Measurements from ENCODE around the gene CAPG. TPM values are rescaled to one million over a fixed set of nuclear protein-coding genes. Genes with fewer than 3 reads are reported as not detected.
"Not testable (repeated sequence)": the region's sequence is repeated elsewhere in the genome, so short reads cannot be mapped to it uniquely, and the experiment has no call there.

CAPG gene
- total RNA-seq, 1 donor from 2014 or later: 3.4 TPM

DNA sequence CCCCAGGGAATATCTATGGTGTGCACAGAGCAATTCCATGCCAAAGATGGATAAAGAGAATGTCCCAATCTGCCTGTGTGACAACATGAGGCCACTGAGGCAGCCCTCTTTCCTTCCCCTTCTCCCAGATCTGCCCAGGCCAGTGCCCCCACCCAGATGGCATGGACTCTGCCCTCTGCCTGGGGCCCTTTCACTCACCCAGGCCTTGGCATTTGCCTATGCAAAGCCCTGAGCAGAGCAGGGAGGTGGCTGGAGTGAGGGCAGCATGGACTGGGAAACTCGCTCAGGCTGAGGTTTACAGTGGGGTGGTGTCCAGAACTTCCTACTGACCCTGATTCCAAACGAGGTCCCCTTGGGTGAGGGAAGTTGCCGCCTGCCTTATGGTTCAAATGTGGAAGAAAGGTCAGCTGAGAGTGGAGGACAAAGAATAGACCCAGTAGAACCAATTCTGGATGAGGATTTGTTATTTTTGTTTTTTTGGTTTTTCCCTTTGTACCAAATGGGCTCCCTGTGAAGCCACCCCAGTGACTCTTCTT, 17.2 kb upstream of the CAPG start:
- intact Hi-C loops (cut with DNase I): no loop called here
- DNase-seq (no peak), ATAC-seq (ENCODE audit: poor library complexity) (no peak)

DNA sequence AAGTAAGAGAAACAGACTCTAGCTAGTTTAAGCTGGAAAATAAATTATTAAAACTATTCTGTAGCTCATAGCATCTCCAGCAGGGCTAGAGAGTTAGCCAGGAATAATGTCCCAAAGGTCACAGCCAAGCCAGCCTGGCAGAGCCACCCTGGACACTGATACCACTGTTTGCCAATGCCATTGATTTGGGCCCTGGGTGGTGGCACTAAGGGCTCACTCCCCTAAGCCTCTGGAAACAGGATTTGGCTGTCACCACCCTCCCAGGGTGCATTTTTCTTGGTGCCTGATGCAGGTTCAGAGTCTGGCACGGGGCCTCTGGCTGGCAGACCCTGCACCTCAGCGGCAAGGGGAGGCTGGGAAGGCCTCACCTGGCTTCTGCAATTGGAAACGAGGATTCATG, 15.4 kb upstream of the CAPG start:
- intact Hi-C loops (cut with DNase I): no loop called here
- ATAC-seq (ENCODE audit: poor library complexity) (no peak), DNase-seq (no peak)

DNA sequence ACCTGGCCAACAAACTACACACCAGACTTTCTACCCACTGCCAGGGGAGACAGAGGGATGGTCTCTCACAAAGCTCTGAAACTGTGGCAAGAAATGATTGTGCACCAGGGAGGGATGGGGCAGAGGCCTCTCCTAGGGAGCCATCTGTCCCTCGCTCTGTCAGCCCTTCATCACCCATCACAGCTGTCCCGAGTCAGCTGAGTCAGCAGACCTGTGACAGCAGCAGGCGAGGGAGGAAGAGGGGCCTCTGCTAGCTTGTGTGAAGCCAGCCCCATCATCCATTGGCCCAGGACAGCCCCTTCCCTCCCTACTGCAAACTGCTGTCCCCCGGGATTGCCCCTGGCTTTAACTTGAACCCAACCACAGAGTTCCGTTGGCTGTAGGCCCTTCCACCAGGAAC, 13.4 kb upstream of the CAPG start:
- ATAC-seq (ENCODE audit: poor library complexity): no peak
- no peak for DNase-seq
- intact Hi-C loops (cut with DNase I): no loop called here

DNA sequence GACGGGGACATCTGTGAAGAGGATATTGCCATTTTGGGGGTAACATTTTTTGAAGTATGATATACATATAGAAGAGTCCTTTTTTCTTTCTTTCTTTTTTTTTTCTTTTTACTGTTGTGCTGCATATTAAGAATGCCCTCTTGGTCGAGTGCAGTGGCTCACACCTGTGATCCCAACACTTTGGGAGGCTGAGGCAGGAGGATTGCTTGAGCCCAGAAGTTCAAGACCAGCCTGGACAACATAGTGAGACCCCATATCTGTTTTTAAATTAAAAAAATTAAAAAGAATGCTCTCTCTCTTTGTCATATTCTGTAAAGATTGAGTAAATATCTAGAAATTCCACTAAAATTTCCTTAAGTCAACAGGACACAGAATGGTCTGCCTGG, 11.9 kb upstream of the CAPG start:
- intact Hi-C loops (cut with DNase I): no loop called here
- no peak for DNase-seq
- ATAC-seq (ENCODE audit: poor library complexity): no peak

DNA sequence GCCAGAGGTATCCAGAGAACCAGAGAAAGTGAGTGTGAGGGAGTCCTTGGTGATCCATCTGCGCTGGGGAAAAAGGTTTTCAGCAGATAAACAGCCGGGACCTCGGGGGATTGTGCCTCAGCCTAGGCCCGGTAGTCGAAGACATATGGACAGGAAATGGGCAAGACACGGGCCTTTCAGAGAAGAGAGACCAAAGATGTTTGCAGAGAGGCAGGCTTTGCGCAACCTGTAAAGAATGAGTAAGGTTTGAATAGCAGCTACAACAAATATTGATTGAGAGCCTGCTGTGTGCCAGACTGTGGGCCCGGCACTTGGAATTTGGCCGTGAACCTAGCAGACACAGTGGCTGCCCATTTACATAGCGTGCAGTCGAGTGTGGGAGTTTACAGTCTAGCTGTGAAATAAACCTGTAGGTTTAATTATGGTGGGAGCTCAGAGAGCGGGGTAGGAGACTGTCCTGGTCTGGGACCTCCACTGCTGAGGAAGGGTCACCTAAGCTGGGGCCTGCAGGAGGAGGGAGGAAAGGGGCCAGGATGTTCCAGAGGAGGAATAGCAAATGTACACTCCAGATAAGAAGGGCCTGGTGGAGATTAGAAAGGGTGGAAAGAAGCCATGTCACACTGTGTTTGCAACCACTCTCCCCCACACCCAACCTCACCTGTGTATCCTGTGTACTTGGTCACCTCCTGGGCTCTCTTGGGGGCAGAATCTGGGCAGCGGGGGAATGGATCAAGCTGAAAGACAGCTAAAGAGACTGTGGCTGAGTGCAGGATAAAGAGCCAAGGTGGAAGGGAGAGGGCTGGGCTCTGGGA, 11.3 kb upstream of the CAPG start:
- no peak for DNase-seq
- intact Hi-C loops (cut with DNase I): loop anchor here (2.0 kb wide), 1 partner anchor 131 kb away; no protein-coding TSS in a partner anchor
- peak; percentile 4 for ATAC-seq (ENCODE audit: poor library complexity)

DNA sequence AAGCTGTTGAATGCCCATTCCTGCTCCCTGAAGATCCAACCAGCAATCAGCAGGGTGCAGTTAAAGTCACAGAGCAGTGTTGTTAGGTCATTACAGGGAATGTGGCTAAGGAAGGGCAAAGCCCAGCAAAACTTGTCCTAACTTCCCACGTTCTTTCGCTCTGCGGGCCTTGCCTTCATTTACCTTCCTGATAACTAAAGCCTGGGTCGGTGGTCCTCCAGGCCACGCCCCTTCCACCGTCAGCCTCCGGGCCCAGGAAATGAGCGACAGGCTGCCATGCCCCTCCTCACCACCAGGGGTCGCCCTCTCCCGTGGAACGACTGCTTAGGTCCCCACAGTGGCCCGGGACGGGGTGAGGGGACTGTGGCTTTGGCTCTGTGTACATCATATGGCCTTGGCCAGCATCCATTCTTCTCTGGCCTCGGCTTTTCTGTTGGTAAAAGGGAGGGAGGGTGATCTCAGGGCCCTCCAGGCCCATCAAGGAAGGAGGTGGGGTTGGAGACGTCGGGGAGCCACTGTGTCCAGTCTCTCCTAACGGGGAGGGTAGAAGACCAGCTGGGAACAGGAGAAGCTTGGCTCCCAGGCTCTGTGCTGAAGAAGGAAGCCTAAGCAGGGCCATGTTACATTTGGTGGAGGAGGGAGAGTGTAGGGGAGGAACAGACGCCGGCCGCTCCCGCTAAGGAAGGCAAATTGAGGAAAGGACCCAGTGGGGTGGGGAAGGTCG, 10.5 kb upstream of the CAPG start:
- intact Hi-C loops (cut with DNase I): loop anchor here (2.0 kb wide), 1 partner anchor 132 kb away; no protein-coding TSS in a partner anchor
- ATAC-seq (ENCODE audit: poor library complexity): peak; percentile 78
- DNase-seq: peak; percentile 95

DNA sequence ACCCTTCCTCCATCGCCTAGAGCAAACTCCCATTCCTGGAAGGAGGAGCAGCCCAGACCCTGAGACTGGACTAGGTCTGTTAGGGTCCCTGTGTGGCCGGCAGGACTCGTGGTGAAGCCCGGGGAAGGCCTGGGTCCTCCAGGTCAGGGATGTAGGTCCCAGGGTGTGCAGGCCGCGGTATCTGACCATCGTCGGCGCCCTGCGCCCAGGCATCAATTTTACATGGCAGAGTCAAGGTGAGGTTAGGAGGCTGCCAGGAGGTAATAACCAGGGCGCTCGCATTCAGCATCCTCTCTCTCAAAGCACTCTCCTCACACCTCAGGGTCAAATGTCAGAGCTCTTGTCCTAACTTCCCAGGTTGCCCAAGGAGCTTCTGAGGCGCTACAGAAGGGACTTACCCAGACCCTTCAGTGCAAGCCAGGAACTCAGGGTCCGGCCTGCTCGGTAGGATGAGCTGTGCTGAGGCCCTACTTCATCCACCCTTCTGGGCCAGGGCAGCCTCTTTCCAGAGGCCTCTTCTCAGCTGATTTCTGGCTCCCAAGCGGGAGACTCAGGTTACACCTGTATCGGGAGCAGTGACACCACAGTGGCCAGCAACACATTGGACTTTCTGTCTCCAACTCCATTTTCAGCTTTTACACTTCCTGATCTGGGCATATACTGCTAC, 9.0 kb upstream of the CAPG start:
- DNase-seq (no peak), ATAC-seq (ENCODE audit: poor library complexity) (peak; percentile 4)

DNA sequence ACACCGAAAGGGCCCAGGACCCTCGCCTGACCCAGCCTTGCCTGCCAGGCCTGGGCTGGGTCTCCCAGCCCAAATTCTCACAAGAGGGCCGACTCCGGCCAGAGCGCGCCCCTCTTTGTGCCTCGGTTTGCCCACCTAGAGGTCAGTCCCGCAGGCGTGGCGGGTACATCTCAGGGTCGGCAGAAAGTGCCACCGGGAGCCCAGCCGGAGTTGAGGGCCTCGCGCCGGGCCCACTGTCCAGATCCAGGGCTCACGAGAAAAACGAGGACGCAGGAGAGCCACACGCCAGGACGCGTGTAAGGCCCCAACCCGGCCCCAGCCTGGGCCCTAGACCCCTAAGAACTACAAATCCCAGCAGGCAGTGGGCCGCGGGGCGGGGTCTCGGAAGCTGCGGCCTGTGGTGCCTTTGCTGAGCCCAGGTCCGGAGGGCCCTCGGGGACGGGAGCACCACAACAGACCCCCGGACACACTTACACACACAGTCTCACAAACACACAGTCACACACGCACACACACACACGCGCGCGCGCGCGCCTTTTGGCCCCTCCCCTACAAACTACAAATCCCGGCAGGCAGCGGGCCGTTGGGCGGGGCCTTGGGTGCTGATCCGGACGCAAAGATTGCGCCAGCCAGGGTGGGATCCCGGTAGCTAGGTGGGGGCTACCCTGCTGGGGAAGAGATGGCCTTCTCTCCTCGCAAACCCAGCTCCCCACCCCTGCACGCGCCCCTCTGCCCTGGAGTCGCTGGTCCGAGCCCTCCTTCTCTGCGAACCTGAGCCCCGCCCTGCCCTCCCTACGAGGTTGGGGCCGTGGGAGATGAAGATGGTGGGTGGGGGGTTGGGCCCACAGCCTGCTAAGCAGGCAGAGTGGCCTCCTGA, 8.2 kb upstream of the CAPG start, which contains the start of gene SH2D6:
Gene SH2D6 (plus strand): TSS at position 583 of the 877 bp plus-strand sequence. CDS start 10,752 bp downstream, outside the sequence.
- intact Hi-C loops (cut with DNase I): no loop called here
- ATAC-seq (ENCODE audit: poor library complexity) (peak; percentile 85), DNase-seq (peak; percentile 93)

More for the DNA sequence above, 9.0 kb upstream of the CAPG start:
- intact Hi-C loops (cut with DNase I): no loop called here

DNA sequence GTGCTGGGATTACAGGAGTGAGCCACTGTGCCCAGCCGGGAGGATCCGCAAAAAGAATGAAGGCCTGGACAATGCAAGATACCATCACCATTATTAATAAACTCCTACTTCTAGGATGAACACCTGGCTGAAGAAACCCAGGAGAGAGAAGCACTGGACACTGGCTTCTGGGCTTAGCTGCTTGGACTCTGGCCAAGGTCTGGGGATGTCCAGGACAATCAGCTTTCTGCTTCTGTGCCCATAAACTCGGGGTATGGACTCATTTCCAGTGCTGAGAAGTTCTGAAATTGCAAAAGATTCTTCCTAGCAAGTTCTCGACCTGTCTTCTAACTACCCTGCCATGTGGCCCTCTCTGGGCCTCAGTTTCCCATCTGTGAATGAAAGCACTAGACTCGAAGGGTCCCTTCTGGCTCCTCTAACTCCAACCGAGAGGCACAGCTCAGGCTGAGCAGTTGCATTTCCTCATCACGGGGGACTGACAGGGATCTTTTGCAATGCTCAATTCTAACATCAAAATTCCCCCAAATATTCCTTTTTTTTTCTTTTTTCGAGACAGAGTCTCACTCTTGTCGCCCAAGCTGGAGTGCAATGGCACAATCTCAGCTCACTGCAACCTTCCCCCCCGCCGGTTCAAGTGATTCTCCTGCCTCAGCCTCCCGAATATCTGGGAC, 5.9 kb upstream of the CAPG start:
- no peak for DNase-seq
- intact Hi-C loops (cut with DNase I): no loop called here
- ATAC-seq (ENCODE audit: poor library complexity): no peak

DNA sequence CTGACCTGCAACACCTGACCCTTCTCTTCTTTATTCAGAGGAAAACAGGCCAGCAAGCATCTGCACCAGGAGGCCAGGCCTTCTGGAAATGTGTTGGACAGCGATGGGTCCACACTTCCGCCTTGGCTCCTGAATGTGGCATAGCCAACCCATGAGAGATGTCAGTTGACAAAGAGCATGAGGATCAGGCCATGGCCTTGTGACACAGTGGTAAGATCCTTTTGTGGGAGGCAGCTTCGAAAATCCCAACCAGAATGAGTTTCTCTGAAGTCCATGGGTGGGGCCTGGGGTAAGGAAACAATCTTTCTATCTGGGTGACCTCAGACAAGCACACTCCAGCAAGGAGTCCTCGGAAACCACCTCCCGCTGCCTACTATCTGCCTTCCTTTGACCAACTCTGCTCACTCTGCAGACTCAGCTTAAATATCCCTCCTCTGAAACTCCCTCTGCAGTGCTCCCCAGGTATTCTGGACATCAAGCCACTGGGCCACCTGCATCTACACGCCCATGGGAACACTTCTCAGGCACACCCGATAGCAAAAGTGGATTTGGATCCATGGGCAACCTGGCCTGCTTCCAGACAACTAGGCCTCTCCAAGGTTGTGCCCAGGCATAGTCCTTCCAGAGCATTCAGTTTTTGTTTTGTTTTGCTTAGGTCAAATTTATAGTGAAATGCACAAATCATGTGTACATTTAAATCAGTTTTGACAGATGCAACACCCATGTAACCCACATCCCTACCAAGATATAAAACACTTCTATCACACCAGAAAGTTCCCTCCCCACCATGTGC, 4.8 kb upstream of the CAPG start:
- no peak for ATAC-seq (ENCODE audit: poor library complexity)
- intact Hi-C loops (cut with DNase I): no loop called here
- no peak for DNase-seq

DNA sequence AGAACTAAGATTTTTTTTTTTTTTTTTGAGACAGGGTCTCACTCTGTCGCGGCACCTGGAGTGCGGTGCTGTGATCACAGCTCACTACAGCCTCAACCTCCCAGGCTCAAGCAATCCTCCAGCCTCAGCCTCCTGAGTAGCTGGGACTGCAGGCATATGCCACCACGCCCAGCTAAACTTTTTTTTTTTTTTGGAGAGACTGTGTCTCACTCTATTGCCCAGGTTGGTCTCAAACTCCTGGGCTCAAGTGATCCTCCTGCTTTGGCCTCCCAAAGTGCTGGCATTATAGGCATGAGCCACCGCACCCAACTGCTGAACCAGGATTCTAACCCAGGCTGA, 4.2 kb upstream of the CAPG start:
- ATAC-seq (ENCODE audit: poor library complexity); intact Hi-C loops (cut with DNase I); DNase-seq: not testable (repeated sequence)

DNA sequence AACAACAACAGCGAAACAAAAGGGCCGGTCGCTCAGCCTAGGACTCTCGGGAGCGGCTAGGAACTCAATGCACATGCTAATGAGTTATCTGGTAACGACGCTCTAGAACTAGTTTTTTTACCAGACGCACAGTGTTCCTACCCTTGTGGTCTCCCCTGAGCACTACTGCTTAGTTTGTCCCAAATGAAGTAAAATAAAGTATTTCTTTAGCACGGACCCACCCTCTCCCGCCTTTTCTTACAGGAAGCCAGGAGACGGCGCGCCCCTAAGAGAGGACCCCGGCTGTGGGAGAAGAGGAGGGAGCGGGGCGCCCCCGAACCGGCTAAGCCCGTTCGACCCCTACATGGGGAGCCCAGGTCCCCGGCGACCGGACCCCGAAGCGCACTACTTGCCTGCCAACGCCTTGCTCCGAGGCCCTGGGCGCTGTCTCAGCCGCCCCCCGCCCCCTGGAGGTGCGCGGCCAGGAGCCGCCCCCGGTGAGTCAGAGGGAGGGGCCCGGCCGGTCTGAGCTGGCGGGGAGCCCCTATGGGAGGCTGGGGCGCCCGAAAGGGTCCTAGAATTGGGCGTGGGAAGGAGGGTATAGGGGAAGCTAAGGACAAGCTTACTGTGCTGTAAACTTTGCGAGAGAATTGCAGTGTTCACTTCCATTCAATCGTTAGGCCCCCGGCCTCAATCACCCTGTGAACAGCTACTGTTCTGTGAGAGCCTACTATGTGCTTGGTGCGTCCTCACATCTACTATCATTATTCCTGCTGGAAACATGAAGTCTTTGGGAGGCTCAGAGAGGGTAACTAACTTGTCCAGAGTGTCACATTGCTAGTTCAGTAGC, 3.6 kb upstream of the CAPG start:
- intact Hi-C loops (cut with DNase I): no loop called here
- DNase-seq (no peak), ATAC-seq (ENCODE audit: poor library complexity) (peak; percentile 6)

DNA sequence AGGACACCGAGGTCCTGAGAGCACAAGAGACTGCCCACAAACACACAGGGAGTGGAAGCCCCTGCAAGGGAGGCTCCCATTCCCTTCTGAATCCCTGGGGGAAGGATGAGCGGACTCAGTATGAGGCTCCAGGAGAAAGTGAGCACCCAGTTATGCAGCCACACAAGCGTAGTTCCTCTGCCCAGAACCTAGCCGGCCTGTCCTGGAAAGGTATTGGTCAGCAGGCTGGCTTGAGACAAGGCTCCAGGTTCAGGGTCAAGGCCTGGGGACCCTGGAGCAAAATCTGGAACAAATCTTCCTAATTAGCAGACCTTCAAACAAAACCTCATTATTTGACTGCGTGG, 1.2 kb upstream of the CAPG start:
- ATAC-seq (ENCODE audit: poor library complexity) (no peak), DNase-seq (no peak)
- intact Hi-C loops (cut with DNase I): no loop called here

DNA sequence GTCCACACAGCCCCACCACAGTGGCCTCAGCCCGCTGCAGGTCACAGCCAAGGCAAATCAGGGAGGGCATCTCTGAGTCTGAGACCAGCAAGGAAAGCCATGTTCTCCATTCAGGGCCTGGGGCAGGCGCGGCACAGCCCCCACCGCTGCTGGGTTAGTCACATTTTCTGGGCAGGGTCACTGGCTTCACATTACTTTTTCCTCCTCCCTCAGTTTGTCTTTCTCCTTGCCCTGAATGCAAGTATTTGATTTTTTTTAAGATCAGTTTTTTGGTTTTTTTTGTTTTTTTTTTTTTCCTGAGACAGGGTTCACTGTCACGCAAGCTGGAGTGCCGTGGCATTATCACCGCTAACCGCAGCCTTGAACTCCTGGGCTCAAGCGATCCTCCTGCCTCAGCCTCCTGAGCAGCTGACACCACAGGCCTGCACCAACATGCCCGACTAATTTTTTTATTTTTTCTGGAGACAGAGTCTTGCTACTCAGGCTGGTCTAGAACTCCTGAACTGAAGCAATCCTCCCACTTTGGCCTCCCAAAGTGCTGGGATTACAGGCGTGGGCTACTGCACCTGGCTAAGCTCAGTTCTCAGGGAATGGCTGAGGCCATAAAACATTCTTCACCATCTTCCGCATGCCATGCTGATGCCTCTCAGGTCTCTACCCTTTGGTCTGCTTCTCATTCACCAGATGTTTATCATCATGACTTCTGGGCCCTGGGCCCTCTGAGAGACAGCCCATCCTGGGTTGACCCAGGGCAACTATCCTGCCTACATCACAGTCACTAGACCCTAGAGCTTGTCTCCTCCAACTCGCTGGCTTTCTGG, 628 bp upstream of the CAPG start:
- intact Hi-C loops (cut with DNase I): no loop called here
- no peak for ATAC-seq (ENCODE audit: poor library complexity)
- no peak for DNase-seq

DNA sequence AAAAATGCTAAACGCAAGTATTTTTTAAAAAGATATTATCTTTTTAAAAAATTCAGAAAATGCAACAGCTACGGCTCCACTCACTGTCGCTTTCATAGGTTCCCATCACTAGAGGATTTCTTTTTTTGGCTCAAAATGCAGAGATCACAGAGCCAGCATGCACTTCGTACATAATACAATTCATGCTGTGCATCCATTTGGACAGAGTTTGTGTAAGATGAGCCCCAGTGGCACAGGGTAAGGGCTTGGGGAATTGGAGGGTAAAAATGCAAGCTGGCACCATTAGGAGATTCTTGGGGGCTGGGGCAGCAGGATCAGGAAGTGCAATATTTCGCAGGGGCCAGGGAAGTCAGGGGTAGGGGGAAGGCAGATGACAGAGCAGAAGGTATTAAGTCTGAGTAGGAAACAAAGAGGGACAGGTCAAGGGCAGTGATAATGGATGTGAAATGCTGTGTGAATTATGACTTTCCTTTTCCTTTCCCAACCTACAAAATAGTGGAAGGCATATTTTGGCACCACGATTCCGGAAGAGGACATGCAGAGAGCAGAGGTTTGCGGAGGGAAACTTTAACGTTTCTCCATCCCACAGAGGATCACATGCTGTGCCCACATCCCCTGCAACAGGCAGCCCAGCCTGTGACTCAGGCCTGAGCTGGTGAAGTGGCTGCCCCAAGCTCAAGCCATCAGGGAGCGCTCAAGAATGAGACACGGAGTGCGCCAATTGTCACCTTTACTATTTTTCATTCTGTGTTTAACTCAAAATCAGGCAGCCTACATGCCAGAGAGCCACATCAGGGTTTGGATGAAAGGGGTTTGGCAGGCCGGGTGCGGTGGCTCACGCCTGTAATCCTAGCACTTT, 4.7 kb downstream of the CAPG start:
- intact Hi-C loops (cut with DNase I): no loop called here
- DNase-seq: peak; percentile 66
- peak; percentile 61 for ATAC-seq (ENCODE audit: poor library complexity)

Data from Right ventricle myocardium superior (tissue), 1 donor.